NCI-H524 treated with DMSO at 0.1 percent for 48 hours (cell line): ENCODE measurements around the gene R3HDM1.
"Not testable (repeated sequence)": the region's sequence is repeated elsewhere in the genome, so short reads cannot be mapped to it uniquely, and the experiment has no call there.

ENCODE experiments used
- DNase-seq: peaks from one replicate; lab custom pipeline; 2025; lab: John Stamatoyannopoulos, UW

R3HDM1 gene

DNA sequence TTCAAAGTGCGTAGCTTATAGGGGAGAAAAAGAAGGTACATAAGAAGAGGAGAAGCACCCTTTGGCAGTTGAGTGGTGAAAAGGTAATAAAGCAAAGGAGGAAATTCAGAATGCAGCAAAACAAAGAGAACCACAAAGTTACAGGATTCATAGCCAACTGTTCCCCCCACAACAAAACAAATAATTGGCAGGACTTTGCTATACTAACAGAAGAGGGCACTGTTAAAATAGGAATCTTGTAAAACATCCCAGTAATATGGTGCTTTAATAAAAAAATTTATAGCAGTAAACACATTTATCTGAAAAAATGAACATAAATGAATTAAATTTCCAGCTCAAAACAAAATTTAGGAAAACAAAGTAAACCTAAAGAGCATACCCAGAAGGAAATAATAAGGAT is 42.3 kb downstream of the R3HDM1 start:
- DNase-seq: no peak

DNA sequence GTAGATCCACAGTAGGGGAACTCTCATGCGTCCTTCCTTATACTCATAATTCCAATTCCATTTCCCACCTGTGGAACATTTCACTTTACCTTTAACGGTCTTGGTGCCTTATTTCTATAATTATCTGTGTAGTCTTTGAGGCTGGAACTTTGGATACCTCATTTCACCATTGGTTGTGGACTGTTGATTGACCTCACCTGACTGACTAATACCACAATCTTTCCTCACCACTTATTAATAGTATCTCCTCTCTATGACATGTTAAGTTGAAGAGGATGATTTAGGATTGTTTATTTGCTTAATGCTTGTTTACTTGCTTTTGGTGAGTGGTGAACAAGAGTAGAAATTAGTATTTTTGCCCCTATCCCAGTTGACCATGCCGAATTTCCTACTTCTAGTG is 50.0 kb downstream of the R3HDM1 start:
- DNase-seq: no peak

DNA sequence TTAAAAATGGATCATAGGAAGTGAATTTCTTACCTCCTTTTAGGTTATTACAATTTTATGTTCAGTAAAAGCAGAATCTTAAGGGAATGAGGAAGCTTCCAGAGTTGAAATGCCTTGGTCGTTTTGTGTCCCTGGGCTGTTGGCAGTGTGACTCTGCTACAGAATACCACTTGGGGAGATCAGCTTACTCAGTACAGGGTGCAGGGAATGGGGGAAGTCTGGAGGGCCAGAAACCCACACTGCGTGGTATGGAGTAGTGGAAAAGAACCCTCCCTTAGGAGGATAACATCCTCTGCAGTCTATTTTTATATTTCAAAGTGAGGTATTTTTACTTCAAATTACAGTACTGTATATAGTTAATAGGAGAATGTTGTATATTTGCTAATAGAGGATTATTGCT is 51.1 kb downstream of the R3HDM1 start:
- no peak for DNase-seq

DNA sequence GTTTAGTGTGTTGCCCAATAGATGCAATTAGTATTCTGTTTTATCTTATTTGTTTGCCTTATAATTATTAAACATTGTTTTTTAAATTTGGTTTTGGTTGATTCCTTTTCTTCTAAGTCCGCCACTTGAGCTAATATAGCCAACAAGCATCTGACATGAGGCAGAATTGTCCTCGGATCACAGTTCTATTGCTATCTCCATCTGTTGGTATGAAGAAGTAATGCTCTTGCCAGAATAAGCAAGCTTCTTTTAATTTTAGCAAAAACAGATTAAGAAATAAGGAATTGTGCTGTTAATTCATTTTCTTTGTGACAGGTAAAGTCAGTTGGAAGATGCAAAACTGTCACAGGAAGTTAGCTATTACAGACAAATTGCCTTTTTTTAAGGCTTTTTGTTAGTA is 54.3 kb downstream of the R3HDM1 start:
- no peak for DNase-seq

DNA sequence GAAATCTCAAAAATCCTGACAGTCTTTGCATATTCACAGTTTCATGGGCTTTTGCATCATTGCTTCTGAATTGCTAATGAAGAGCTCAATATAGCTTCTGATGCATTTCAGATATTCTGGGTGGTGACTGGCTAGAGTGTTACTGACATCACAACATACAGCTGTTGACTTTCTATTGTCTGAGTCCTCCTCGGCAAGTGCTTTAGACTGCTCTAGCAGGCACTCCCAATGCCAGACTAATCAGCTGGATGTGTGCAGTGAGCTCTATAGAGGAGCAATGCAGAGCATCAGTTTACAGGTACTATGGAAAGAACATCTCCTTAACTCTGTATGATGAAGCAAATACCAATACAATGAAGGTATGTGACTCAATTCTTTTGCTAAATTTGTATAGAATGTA is 54.9 kb downstream of the R3HDM1 start:
- DNase-seq: no peak

DNA sequence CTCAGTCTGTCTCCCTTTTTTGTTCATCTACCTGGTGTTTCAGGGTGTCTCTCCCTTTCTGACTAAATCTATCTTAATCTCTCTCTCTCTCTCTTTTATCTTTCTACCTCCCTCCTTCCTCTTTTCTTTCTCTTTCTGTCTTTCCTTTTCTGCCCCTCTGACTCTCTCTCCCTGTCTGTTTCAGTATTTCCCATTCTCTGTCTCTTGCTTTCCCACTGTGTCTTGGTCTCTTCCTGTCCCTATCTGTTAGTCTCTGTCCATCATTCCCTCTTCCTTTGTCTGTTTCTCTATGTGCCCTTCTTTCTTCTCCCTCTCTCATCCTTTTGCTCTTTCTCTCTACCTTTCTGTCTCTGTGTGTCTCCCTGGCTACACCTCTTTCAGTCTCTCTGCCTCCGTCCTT is 56.7 kb downstream of the R3HDM1 start:
- DNase-seq: no peak

DNA sequence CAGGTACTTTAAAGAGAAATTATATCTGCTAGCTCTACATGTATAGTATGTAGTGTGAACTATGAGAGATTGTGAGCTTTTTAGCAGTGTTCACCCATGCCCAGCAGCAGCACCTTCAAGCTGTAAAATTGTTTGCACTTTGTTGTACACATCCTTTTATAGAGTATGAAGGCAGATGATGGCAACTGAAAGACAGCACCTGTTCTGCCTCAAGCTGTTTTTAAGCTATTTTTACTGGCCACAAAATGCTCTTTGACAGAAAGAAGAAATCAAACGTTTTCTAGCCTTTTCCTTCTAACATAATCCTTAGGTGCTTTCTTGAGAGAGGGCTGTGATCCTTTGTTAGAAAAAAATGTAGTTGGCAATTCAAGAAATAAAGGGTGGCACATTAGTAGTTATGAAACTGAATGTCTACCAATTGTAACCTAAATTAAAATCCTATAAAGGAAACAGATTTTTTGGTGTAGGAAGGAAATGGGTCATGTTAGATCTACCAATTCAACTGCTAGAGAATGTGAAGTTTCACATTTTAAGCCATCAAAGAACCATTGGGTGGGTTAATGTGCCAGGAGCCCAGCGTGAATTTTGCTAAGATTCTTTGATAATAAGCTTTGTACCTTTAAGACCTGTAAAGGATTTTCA is 59.5 kb downstream of the R3HDM1 start:
- no peak for DNase-seq

DNA sequence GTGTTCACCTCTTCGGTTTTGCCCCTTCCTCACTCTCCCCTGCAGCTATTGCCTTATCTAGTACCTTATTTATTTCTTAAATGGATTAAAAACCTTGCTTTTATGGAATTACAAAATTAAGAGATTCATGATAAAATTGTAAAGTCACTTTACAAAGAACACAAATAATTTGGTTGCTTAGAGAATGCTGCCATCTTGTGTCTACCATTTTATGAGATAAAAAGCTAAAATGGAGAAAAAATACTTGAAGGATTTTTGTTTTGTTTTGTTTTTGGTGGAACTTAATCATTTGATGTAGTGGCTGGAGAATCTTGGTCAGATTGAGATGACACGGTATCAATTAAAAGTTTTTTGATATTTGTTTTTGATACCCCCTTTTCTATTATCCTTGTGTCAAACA is 69.6 kb downstream of the R3HDM1 start:
- no peak for DNase-seq

DNA sequence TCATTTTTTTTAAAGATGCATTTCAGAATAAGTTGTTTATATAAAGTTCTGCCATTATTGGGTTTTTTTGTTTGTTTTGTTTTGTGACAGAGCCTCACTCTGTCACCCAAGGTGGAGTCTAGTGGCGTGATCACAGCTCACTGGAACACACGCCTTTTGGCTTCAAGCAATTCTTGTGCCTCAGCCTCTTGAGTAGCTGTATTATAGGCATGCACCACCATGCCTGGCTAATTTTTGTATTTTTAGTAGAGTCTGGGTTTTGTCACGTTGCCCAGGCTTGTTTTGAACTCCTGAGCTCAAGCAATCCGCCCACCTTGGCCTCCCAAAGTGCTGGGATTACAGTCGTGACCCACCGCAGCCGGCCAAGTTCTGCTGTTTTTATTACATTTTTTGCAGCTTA is 72.3 kb downstream of the R3HDM1 start:
- DNase-seq: no peak

DNA sequence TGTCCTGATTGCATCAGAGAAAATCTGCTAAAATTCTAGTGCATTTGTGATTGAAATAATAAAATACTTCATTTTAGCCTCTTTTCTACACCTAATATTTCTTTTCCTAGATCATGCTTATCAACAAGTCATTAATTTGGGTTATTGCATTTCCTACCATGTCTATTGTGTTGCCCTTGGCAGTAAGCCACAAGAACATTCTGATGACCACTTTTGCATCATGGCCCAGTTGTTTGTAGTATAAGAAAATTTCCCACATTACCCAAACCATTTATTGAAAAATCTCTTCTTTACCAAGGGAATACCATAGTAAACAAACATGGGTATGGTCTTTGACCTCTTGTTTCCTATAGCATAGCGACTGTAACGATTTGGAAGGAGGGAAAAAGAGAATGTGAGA is 76.3 kb downstream of the R3HDM1 start:
- DNase-seq: no peak

DNA sequence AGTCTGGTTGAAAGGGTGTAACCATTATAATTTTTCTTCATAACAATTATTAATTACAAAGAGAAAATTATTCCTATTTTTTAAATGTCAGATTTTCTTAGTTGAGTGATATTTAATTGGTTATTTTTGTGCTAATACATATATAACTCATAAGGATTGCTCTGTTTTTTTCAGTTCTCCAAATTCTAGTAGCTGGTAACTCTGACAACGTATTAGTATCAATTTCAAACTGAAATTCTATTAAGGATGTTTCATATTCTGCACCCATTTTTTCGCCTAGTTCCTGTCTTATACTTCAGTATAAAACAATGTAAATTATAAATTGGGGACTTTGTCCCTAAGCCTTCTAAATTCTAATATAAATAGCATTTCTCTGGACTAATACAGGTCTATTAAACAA is 81.0 kb downstream of the R3HDM1 start:
- no peak for DNase-seq

DNA sequence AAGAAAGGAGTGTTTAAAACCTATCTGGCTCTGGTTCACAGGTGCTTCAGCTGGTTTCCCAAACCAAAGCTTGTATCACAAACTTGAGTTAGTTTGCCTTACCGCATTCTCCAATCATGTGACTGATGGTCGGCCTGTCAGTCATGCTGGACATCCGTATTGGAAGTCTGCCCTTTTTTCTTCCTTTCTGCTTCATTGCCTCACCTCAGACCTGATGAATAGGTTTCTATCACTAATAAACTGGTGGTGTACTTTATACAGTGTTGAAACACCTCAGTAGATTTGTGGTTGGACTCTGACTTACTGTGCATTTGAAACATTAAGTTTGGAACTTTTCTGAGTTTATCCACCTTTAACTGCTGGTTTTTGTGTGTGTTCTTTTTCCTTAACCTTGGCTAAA is 84.1 kb downstream of the R3HDM1 start:
- DNase-seq: no peak

DNA sequence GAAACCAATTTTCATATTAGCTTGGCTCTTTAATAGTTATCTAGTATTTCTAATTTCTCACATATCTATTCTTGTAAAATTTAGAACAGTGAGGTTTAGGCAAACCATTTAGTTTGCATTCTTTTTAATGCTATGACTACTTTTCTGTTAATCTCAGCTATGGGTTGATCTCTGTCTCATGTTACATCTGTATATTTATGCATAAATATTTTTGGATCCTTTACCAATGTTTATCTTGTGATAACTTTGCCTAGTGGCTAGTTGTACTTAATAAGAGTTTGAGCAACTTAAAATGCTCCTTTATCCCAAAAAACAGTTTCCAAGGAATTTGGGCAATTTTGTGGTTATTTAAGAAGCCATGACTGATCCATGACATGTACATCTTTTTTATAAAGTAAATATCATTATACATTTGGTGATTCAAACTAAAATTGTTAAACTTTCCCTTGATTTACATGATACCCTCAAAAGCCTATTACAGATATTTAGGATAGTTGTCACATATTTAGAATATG is 86.3 kb downstream of the R3HDM1 start:
- no peak for DNase-seq

DNA sequence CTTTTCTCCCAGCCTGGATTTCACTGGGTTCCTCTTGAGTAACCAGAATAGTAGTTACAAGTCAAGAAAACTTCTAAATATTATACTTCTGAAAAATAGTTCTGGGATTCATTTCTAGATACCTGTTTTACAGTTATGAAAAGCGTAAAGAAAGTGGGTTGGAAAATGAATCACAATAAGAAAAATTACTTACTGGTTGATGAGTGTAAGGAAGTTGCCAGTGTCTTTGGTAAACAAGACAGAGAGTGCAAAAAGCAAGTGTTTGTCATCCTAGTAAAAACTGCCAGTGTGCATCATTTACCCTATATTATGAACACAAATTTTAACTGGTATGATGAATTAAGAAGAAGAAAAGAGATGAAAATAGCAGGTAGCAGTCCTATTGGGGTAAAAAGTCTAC is 88.9 kb downstream of the R3HDM1 start:
- DNase-seq: no peak

DNA sequence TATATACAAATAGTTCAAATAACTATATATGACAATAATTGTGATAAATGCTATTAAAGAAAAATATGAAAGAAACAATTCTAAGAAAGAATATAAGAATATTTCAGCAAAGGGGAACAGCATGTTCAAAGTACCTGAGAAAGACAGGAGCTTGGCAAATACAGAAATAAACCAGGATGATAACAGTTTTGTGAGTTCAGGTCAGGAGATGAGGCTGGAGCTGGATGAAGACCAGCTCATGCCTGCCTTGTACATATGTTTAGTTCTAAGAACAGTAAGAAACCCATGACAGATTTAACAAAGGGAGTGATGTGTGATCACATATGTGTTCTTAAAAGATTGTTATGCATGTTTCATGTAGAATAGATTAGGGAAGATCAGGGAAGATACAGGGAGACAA is 98.2 kb downstream of the R3HDM1 start:
- no peak for DNase-seq

DNA sequence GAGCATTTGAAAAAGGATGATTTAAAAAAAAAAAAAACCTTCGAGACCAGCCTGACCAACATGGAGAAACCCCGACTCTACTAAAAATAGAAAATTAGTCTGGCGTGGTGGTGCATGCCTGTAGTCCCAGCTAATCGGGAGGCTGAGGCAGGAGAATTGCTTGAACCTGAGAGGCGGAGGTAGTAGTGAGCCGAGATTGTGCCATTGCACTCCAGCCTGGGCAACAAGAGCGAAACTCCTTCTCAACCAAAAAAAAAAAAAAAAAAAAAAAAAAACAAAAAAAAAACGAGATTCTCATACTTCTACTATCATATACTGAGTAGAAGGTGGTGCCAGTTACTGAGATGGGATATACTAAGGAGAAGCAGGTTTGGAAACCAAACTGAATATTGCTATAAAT is 98.8 kb downstream of the R3HDM1 start:
- DNase-seq: not testable (repeated sequence)

DNA sequence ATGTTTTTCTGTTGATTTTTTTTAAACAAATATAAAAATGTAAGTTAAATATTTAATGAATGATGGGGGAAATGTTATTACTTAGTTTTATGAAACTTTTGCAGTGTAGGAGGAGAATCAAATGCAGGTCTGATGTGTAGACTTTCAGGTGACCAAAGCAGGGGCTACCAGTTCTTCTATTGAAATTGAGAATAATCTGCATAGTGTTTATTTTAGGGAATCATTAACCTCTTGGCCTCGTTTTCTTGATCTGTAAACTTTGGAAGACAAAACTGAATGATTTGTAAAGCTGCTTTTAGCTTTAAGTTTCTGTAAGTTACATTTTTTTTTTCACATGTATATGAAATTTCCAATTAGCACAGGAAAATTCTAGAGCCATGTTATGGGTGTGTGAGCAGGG is 99.2 kb downstream of the R3HDM1 start:
- DNase-seq: no peak

DNA sequence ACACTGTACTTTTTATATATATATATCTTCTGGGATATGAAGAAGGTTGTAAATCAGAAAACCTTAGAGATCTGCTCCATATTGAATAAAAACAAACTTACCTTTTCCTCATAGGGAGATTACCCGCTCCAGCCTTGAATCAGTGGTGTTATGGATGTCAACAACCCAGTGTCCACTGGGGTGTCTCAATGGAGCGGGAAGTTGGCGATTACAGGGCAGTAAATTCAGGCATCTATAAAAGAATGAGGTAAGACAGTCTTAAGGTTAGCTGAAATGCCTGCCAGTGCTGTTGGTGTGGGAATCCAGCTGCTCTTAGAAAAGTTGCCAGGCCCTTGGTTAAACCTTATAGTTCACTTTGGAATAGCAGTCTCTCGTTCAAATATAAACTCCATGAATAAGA is 102.3 kb downstream of the R3HDM1 start:
- no peak for DNase-seq

DNA sequence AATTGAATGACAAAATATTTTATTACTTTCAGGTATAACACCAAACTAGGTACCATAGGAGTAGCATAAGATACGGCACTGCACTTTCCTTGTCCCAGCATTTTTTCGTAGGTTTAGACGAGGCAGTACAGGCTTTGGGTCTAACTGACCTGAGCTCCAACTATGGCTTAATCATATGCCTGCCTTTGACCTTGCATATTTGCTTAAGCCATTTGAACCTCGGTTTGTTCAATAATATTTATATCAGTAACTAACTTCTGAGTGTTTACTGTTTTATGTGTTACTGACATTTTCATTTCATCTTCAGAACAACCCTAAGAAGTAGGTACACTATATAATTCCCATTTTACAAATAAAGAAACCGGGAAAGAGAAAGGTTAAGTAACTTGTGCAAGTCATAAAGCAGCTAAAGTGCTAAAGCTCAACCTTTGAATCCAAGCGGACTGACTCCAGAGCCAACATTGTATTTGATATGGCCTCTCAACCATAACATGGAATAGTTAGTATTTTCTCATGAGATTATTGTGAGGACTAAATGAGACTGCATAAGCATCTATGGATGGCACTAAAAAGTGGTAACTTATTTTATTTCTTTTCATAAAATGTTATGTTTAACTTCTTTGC is 104.0 kb downstream of the R3HDM1 start:
- DNase-seq: no peak

DNA sequence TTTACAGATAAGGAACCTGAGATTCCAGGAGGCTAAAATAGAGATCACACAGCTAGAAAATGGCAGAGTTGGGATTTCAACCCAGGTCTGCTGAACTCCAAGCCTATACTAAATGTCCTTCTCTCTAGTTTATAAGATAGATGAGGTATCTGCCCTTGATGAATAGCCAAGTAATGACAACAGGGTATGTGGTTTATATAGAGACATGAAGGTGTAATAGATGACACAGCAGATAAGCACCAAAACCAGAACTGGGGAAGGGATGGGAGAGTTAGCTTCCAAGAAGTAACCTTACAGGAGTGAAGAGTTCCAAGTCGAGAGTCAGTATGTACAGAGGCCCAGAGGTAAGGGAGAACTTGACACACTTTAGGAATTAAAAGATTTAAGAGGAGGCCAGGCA is 105.7 kb downstream of the R3HDM1 start:
- no peak for DNase-seq

DNA sequence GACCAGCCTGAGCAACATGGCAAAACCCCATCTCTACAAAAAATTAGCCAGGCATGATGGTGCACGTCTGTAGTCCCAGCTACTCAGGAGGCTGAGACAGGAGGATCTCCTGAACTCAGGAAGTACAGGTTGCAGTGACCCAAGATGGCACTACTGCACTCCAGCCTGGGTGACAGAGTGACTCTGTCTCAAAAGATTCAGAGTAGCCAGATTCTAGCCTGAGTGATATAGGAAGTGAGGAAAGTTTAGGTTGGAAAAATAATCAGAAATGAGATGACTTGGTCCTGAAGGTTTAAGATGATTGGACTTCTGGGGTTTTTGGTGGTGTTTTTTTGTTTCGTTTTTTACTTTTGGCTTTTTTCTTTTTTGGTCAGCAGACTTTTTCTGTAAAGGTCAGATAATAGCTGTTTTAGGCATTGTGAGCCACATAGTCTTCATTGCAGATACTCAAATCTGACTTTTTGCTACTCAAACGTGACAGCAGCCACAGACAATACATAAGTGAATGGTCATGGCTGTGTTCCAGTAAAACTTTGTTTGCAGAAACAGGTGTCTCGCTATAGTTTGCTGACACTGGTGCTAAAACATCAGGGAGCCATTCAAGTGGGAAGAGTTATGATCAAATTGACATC is 106.3 kb downstream of the R3HDM1 start:
- DNase-seq: no peak

DNA sequence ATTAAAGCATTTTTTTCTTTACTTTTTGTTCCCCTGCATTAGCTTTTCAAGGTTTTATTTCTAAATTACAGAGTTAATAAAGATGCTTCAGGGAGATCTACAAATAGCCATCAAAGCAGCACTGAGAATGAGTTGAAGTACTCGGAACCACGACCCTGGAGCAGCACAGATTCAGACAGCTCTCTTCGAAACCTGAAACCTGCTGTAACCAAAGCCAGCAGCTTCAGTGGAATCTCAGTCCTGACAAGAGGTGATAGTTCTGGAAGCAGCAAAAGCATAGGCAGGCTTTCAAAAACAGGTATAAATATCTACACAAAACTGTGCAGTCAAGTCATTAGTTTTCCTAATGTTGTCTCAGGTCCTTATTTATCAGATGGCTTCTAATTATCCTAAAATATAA is 107.5 kb downstream of the R3HDM1 start:
- DNase-seq: no peak

DNA sequence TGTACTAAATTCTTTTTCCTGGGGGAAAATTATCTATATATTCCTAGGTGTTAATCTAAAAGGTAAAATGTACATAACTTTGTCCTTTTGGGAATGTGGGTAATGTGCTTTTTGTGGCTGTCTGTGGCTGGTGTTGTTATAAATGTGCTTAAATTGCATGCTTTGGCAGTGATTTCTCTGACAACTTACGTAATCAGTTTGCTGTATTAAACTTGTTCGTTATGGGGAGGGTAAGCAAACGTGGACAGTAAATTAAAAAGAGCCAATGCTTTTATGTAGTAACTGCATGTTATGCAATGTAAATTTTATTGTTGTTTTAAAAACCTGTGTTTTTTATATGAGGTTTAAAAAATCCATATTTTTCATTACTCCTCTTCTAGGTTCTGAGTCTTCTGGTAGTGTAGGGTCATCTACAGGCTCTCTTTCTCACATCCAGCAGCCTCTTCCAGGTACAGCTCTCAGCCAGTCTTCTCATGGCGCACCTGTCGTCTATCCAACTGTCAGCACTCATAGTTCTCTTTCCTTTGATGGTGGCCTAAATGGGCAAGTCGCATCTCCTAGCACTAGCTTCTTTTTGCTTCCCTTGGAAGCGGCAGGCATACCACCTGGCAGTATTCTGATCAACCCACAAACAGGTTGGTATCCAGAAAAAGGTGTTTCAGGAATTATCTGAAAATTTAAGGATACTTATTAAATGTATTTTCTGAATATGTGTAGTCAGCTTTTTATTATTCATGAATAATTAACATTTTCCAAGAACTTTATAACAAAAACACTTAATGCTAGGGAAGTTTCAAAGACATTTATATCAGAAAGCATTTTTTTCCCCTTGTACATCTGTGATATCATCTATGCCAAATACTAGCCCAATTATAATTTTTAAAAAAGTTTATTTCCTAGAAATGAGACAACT is 110.1 kb downstream of the R3HDM1 start:
- DNase-seq: no peak
